Measurements from ENCODE around the gene MACROH2A2. TPM values are rescaled to one million over a fixed set of nuclear protein-coding genes. Genes with fewer than 3 reads are reported as not detected.
A peak's percentile ranks its signal among the peaks of the same experiment; 100 is the strongest.

Gene MACROH2A2
- total RNA-seq, 1 experiment from 2014 or later = 11.3 TPM

DNA sequence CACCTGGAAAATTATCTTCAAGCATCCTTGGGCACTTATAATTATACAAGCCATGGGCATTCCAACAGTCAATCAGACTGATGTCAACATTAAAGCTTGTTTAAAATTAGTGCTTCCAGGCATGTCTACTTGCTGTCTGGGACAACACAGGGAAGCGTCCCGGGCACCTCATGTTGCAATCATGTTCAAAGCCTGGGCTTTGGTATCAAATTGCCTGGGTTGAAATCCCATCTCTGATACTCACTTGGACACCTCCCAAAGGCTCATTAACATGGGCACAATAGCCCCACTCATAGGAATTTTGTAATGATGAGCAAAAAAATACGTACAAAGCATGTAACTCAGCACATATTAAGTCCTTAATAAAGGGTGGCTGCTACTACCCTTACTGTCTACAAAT, 65.5 kb downstream of the MACROH2A2 start:
- no peak overlapping the region for H2AK5ac ChIP-seq (ENCODE audit: insufficient read length, low read length)
- Mint-ChIP-seq H3K9me3 (no peaks in the 10 kb centered on the region), H3K36me3 (ENCODE audit: insufficient read depth in 1 of 3, low read depth in 3 of 3) (peaks cover 3 to 10% (median 4%) of the 10 kb centered on the region in 3 experiments; a peak in 5 of 7 replicates), H3K27me3 (ENCODE audit: low read depth) (no peaks in the 10 kb centered on the region), H3K4me3 (no peak overlapping the region), H3K27ac (peak overlapping the region in 1 of 3 experiments; percentile 67; a peak in 1 of 7 replicates), H3K4me1 (peaks cover 5 to 9% of the 10 kb centered on the region in 2 experiments)
- no peak overlapping the region for H3K56ac ChIP-seq (ENCODE audit: insufficient read length, low read depth, low read length)
- no peaks in the 10 kb centered on the region for H3K79me2 ChIP-seq (ENCODE audit: insufficient read depth, low read length)
- H2AFZ ChIP-seq (ENCODE audit: low read length) = no peak overlapping the region
- no peak overlapping the region for H3K9ac ChIP-seq (ENCODE audit: extremely low read depth, insufficient read length, low read length)
- no peak overlapping the region for H2BK15ac ChIP-seq (ENCODE audit: low read depth, low read length)
- H3K23me2 ChIP-seq (ENCODE audit: insufficient read length, low read depth, low read length, poor library complexity, severe bottlenecking) = no peaks in the 10 kb centered on the region
- no peak overlapping the region for H2BK120ac ChIP-seq (ENCODE audit: low read depth, low read length, poor library complexity, severe bottlenecking)
- TF ChIP-seq, protein P1, sequence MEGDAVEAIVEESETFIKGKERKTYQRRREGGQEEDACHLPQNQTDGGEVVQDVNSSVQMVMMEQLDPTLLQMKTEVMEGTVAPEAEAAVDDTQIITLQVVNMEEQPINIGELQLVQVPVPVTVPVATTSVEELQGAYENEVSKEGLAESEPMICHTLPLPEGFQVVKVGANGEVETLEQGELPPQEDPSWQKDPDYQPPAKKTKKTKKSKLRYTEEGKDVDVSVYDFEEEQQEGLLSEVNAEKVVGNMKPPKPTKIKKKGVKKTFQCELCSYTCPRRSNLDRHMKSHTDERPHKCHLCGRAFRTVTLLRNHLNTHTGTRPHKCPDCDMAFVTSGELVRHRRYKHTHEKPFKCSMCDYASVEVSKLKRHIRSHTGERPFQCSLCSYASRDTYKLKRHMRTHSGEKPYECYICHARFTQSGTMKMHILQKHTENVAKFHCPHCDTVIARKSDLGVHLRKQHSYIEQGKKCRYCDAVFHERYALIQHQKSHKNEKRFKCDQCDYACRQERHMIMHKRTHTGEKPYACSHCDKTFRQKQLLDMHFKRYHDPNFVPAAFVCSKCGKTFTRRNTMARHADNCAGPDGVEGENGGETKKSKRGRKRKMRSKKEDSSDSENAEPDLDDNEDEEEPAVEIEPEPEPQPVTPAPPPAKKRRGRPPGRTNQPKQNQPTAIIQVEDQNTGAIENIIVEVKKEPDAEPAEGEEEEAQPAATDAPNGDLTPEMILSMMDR (conservative IDR thresholded peaks at IDR 0.05) = no peak
- no peak overlapping the region for H3K4me2 ChIP-seq (ENCODE audit: insufficient read depth, insufficient read length, low read length)
- no peaks in the 10 kb centered on the region for H3K4me1 ChIP-seq (ENCODE audit: insufficient read depth, low read length)
- no peak overlapping the region for H3K27ac ChIP-seq (ENCODE audit: insufficient read length, low read depth, low read length)
- WGBS (ENCODE audit: extremely low coverage, insufficient read length, low lambda C conversion rate) = no CpG with 5 or more reads among the region's 3 CpGs
- no peak overlapping the region for H2BK5ac ChIP-seq (ENCODE audit: insufficient read length, low read length)
- H4K91ac ChIP-seq (ENCODE audit: insufficient read length, low read depth, low read length) = no peak overlapping the region
- H3K14ac ChIP-seq (ENCODE audit: insufficient read depth, low read length) = no peak overlapping the region
- DNase-seq = no peak
- H3K18ac ChIP-seq (ENCODE audit: insufficient read length, low read depth, low read length) = no peak overlapping the region
- H2BK20ac ChIP-seq (ENCODE audit: low read depth, low read length, poor library complexity, severe bottlenecking) = no peak overlapping the region
- H3K23ac ChIP-seq (ENCODE audit: insufficient read length, low read depth, low read length) = no peak overlapping the region
- no peak overlapping the region for H3K4ac ChIP-seq (ENCODE audit: low read depth, low read length)
- no peak overlapping the region for H3T11ph ChIP-seq (ENCODE audit: low read length)
- H3K79me1 ChIP-seq (ENCODE audit: insufficient read depth, low read depth, low read length, poor library complexity, severe bottlenecking) = no peaks in the 10 kb centered on the region
- no peaks in the 10 kb centered on the region for H3K27me3 ChIP-seq (ENCODE audit: insufficient read depth, low read length)
- H3K9me3 ChIP-seq (ENCODE audit: control insufficient read depth, low read depth, low read length) = no peaks in the 10 kb centered on the region
- H4K8ac ChIP-seq (replicated peaks; ENCODE audit: insufficient read length, low read depth, low read length) = no peak overlapping the region
- H4K5ac ChIP-seq (ENCODE audit: insufficient read length, low read depth, low read length) = no peak overlapping the region
- H4K20me1 ChIP-seq (ENCODE audit: control insufficient read depth, insufficient read depth, insufficient read length) = no peaks in the 10 kb centered on the region
- no peak overlapping the region for H2BK12ac ChIP-seq (ENCODE audit: insufficient read length, low read depth, low read length)

Data from H9 (cell line).